ENCODE results near the gene HHATL.

DNA sequence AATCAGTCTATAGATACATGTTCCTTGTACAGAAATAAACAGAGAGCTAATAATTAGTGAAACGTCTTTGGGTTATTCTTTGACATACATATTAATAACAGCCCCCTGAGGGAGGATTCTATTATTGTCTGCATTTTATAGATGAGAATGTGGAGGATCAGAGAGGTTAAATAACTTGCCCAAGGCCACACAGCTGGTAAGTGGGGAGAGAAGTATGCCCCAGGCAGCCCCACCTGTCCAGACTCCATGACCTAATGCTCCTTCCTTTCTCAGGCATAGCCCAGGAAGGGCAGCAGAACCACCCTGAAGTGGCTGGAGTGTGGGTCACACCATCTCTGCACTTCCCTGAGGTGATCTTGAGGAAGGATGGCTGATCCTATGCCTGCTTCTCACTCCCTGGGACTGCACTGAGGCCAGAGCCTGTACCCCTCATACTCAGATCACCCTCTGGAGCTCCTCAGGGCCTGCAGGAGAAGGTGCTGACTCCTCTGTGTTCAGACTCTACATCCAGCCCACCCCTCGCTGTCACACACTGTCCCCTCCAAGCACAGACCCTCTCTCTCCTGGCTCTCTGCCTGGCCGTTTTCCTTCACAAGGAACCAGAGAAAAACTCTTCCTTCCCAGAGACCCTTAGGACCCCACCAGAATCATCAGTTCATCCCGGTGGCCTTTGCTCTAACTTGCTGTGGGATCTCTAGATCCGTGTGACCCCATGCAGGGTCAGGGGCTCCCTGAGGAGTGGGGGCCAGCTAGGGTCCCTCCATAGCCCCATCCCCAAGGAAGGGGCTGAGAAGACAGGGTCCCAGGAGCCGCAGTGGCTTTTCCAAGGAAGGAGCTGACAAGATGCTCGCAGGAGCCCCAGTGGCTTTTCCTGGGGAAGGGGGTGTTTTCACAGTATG lies 4.4 kb upstream of the HHATL start:
- TF ChIP-seq, protein P1, sequence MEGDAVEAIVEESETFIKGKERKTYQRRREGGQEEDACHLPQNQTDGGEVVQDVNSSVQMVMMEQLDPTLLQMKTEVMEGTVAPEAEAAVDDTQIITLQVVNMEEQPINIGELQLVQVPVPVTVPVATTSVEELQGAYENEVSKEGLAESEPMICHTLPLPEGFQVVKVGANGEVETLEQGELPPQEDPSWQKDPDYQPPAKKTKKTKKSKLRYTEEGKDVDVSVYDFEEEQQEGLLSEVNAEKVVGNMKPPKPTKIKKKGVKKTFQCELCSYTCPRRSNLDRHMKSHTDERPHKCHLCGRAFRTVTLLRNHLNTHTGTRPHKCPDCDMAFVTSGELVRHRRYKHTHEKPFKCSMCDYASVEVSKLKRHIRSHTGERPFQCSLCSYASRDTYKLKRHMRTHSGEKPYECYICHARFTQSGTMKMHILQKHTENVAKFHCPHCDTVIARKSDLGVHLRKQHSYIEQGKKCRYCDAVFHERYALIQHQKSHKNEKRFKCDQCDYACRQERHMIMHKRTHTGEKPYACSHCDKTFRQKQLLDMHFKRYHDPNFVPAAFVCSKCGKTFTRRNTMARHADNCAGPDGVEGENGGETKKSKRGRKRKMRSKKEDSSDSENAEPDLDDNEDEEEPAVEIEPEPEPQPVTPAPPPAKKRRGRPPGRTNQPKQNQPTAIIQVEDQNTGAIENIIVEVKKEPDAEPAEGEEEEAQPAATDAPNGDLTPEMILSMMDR (IDR thresholded peaks at IDR 0.05; ENCODE audit: low read length) = no peak
- TF ChIP-seq EZH2 (optimal IDR thresholded peaks at IDR 0.05; ENCODE audit: low read depth, low read length) = no peak
